GM10847 (cell line): ENCODE data around the gene MDN1.

Experiments
- POLR2A ChIP-seq: IDR thresholded peaks from 2 replicates; pipeline ENCODE4 v1.6.1; 2011; ENCODE audit not compliant: insufficient read length; ENCODE audit errors: extremely low read depth

MDN1 gene

GRCh38 chr6:89611666-89612065 is 207.9 kb downstream of the MDN1 start:
- TF ChIP-seq POLR2A: no peak

GRCh38 chr6:89610149-89610642 is 209.4 kb downstream of the MDN1 start:
- TF ChIP-seq POLR2A: no peak

GRCh38 chr6:89605861-89606260 is 213.7 kb downstream of the MDN1 start:
- no peak for TF ChIP-seq POLR2A

- no peak for TF ChIP-seq POLR2A
These were observed 214.9 kb downstream of the MDN1 start for GRCh38 chr6:89604653-89605052.

- no peak for TF ChIP-seq POLR2A
These were observed 217.4 kb downstream of the MDN1 start for GRCh38 chr6:89602166-89602565.

- no peak for TF ChIP-seq POLR2A
These were observed 219.9 kb downstream of the MDN1 start for GRCh38 chr6:89599727-89600126.

- TF ChIP-seq POLR2A: no peak
These were observed 221.6 kb downstream of the MDN1 start for GRCh38 chr6:89597988-89598387.

- TF ChIP-seq POLR2A: no peak
These were observed 222.2 kb downstream of the MDN1 start for GRCh38 chr6:89597372-89597771.

- no peak for TF ChIP-seq POLR2A
These were observed 223.1 kb downstream of the MDN1 start for GRCh38 chr6:89596484-89596883.

- no peak for TF ChIP-seq POLR2A
These were observed 223.5 kb downstream of the MDN1 start for GRCh38 chr6:89596056-89596455.
